Activated naive CD4-positive, alpha-beta T cell treated with anti-CD3 and anti-CD28 coated beads, Interleukin-2, amount 50 U/mL, for 72 hours (primary cell): Measurements from ENCODE around the gene GOLGA6L22. TPM values are rescaled to one million over a fixed set of nuclear protein-coding genes. Genes with fewer than 3 reads are reported as not detected.
A peak's percentile ranks its signal among the peaks of the same experiment; 100 is the strongest.
"Not testable (repeated sequence)": the region's sequence is repeated elsewhere in the genome, so short reads cannot be mapped to it uniquely, and the experiment has no call there.

Experiments
- ATAC-seq, 2 donors: fragments of 150-1000 bp; cut with Tn5 transposase; 2 replicates each; pipeline ENCODE4 v1.10.0; 2021; ENCODE audit warnings: mild to moderate bottlenecking in 2 of 2, moderate library complexity in 2 of 2
- DNase-seq, 2 donors: peaks; one replicate each; pipeline ENCODE4 v3.0.0; 2021 to 2022; ENCODE audit warnings: low spot score in 2 of 2
- H3K27ac Mint-ChIP-seq, 2 donors: one replicate each; pipeline ENCODE4 v1.8.0; 2022; ENCODE audit warnings: mild to moderate bottlenecking in 2 of 2, mixed read lengths in 2 of 2
- H3K36me3 Mint-ChIP-seq, 2 donors: one replicate each; pipeline ENCODE4 v1.8.0; 2022; ENCODE audit warnings: mixed read lengths in 2 of 2
- H3K9me3 Mint-ChIP-seq, 2 donors: one replicate each; pipeline ENCODE4 v1.8.0; 2022; ENCODE audit warnings: mixed read lengths in 2 of 2
- total RNA-seq, 2 donors: library from RNA; stranded (reverse); gene quantifications; one replicate each; pipeline ENCODE4 v1.2.3, GENCODE V29; 2022

Gene GOLGA6L22, protein sequence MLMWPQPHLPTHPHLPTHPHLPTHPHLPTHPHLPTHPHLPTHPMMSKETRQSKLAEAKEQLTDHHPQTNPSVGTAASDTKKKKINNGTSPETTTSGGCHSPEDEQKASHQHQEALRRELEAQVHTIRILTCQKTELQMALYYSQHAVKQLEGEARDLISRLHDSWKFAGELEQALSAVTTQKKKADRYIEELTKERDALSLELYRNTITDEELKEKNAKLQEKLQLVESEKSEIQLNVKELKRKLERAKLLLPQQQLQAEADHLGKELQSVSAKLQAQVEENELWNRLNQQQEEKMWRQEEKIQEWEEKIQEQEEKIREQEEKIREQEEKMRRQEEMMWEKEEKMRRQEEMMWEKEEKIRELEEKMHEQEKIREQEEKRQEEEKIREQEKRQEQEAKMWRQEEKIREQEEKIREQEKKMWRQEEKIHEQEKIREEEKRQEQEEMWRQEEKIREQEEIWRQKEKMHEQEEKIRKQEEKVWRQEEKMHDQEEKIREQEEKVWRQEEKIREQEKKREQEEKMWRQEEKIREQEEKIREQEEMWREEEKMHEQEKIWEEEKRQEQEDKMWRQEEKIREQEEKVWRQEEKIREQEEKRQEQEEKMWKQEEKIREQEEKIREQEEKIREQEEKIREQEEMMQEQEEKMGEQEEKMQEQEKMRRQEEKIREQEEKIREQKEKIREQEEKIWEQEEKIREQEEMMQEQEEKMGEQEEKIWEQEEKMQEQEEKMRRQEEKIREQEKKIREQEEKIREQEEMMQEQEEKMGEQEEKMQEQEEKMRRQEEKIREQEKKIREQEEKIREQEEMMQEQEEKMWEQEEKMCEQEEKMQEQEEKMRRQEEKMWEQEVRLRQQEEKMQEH
- total RNA-seq, result not detected

DNA sequence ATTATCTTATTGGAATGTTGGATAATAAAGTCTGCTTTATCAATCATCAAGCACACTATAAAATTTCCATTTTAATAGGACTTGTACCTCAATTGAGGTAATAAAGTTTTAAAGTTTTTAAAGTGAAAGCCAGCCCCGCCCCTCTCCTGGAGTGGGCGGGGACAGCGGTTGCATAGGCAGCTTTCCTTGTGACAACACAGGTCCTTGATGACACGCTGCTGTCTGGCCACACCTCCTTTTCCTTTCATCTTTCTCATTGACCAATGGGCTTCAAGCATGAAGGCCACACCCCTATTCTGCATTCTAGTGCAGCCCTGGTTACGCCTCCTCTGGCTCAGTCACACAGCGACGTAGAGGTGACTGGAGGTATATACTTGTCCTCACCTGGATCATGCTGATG lies at the start of gene GOLGA6L22:
Gene GOLGA6L22 (plus strand): TSS at position 301 of the 400 bp plus-strand sequence. CDS start 91 bp downstream, at position 392.
- not testable (repeated sequence) for DNase-seq, H3K9me3 Mint-ChIP-seq, H3K36me3 Mint-ChIP-seq, ATAC-seq, H3K27ac Mint-ChIP-seq

DNA sequence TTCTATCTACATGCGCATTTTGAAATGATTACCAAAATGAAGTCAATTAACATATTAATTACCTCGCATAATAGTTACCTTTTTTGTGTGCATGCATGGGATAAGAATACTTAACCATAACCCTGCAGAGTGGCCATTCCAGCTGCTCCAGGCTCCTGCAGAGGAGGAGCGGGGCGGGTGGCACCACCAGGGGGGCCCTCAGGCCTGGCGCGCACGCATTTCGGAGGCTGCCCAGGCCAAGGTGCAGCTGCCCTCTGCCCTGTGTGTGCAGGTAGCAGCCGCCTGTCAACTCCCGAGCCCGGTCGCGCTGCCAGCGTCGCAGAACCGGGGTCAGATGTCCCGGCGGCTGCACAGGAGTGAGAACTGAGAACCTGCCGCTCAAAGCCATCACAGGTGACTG lies 41.4 kb upstream of the GOLGA6L22 start:
- H3K27ac Mint-ChIP-seq, DNase-seq, ATAC-seq, H3K36me3 Mint-ChIP-seq, H3K9me3 Mint-ChIP-seq: not testable (repeated sequence)

DNA sequence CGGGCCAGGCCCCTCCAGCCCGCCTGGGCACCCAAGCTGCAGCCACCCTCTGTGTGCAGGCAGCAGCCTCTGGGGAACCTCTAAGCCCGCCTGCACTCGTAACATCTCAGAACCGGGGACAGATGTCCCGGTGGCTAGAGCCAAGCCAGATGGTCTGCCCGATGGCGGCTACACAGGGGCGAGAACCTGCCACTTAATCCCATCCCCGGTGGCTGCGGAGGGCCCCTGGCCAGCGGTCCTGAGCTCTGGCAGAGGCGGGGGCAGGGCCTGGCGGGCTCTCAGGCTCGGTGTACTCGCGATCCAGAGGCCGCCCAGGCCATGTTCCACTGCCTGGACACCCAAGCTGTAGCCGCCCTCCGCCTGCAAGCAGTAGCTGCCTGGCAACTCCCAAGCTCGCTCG lies 40.9 kb upstream of the GOLGA6L22 start:
- not testable (repeated sequence) for H3K27ac Mint-ChIP-seq, ATAC-seq, DNase-seq, H3K9me3 Mint-ChIP-seq, H3K36me3 Mint-ChIP-seq

DNA sequence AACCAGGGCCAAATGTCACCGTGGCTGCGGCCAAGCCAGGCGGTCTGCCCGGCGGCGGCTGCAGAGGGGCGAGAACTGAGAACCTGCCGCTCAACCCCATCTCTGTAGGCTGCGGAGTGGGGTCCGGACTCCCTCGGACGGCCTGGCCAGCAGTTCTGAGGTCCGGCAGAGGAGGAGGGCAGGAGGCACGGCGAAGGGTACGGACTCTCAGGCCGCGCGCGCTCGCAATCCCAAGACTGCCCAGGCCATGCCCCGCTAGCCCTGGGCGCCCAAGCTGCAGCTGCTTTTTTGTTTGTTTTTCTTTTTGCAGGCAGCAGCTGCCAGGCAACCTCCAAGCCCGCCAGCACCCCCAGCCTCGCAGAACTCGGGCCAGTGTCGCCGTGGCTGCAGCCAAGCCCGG lies 40.5 kb upstream of the GOLGA6L22 start:
- not testable (repeated sequence) for DNase-seq, H3K36me3 Mint-ChIP-seq, ATAC-seq, H3K9me3 Mint-ChIP-seq, H3K27ac Mint-ChIP-seq

DNA sequence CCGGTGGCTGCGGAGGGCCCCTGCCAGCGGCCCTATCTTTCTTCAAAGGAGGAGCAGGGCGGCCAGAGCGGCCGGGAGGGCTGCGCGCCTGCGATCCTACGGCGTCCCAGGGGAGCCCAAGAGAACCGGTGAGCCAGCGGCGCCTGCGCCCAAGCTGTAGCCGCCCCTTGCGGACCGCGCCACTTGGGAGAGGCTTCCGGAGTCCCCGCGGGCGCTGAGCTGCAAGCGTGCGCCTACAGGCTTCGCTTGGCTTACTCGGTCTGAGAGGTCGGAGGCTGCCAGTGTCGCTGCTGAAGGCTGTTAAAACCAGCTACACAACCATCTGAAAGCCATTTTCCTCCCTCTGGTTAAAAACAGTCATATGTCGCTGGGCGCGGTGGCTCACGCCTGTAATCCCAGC lies 40.0 kb upstream of the GOLGA6L22 start:
- H3K36me3 Mint-ChIP-seq, H3K9me3 Mint-ChIP-seq, DNase-seq, ATAC-seq, H3K27ac Mint-ChIP-seq: not testable (repeated sequence)

DNA sequence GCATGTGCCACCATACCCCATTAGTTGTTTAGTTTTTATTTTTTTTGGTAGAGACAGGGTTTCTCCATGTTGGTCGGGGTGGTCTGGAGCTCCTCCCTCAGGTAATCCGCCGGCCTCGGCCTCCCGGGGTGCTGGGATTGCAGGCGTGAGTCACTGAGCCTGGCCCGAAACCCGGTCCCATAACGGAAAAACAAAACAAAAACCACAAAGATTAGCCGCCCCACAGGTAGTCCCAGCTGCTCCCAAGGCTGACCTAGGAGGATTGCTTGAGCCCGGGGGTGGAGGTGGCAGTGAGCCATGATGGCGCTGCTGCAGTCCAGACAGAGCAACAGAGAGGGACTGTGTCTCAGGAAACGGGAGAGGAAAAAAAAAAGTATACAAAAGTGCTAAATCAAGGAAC lies 38.4 kb upstream of the GOLGA6L22 start:
- not testable (repeated sequence) for H3K27ac Mint-ChIP-seq, H3K9me3 Mint-ChIP-seq, DNase-seq, H3K36me3 Mint-ChIP-seq, ATAC-seq

DNA sequence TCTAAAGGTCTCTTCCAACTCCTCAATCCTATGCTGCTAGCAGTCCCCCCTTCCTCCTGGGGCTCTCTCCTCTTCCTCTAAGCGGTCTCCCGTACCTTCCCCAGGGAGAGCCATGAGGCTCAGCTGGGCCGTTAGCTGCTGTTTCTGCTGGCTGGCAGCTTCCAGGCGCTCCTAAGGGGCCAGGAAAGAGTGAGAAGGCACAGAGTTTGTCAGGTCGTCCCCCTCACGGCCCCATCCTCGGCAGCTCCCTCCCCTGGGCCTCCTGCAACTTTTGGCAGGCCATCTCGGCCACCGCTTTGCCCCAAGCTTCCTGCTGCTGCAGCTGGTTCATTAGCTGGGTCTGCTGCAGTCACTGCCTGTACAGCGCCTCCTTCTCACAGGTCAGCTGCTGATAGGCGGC lies 29.3 kb upstream of the GOLGA6L22 start:
- not testable (repeated sequence) for H3K9me3 Mint-ChIP-seq, ATAC-seq, DNase-seq, H3K27ac Mint-ChIP-seq, H3K36me3 Mint-ChIP-seq

DNA sequence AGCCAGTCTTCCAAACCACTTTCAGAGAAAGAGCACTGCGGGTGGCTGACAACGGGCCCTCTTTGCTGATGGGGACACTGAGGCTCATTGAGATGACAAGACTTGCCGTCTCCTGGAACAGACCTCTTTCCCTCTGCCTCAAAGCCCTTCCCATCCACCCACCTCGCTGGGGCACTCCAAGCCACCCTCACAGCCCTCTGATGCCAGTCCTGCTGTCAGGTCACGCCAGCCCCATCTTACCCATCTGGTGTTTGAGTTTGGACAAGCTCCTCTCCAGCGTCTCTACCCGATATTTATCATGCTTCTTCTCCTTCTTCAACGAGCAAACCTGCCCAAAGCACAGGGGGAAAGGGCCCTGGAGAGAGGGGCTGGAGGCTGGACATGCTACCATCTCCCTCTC lies 27.0 kb upstream of the GOLGA6L22 start:
- H3K27ac Mint-ChIP-seq, DNase-seq, ATAC-seq, H3K9me3 Mint-ChIP-seq, H3K36me3 Mint-ChIP-seq: not testable (repeated sequence)

DNA sequence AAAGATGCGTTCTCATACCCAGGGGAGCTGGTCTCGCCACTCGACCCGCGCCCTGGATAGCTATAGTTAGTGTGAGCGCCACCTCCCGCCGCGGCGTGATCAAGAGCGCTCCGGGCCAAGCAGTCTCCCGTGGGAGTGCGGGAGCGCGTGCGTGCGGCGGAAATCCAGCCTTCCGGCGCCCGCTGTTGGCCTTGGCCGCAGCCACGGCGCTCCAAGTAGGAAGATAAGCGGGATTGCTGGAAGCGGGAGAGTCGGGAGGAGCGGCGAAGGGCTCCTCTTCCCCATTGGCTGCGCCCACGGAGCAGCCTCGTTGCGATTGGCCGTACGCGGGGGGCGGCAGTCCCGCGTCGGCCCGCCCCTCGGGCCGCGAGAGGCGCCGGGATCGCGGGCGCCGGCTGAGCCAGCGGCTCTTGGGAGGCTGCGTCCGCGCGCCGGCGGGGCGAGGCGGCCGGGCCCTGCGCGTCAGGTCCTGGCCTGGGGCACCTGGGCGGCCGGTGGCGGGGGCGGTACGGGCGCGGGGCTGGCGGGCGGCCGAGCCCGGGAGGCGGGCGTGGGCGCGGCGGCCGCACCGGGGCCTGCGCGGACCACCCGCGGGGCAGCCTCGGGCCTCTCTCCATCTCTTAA lies 35.9 kb downstream of the GOLGA6L22 start:
- ATAC-seq, H3K9me3 Mint-ChIP-seq, H3K27ac Mint-ChIP-seq, H3K36me3 Mint-ChIP-seq: not testable (repeated sequence)
- DNase-seq, result peak; percentile 21 to 57

DNA sequence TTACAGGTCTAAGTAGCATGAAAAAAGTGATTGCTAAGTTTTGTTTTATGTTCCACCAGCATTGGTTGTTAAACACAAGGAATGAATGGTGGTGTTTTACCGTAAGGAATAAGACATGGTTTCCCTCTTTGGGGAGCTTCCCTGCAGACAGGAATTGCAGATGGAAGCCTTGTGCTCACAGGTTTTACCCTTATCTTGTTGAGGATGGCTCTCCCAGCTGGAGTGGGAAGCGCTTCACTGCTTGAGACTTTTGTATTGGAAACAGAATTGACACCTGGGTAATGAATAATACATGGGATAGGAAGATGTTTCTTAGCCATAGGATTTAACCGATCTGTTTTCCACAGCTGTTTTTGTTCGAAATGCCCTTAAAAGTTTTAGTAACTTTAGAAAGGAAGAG lies 38.5 kb downstream of the GOLGA6L22 start:
- not testable (repeated sequence) for H3K36me3 Mint-ChIP-seq, H3K27ac Mint-ChIP-seq, H3K9me3 Mint-ChIP-seq, ATAC-seq, DNase-seq

DNA sequence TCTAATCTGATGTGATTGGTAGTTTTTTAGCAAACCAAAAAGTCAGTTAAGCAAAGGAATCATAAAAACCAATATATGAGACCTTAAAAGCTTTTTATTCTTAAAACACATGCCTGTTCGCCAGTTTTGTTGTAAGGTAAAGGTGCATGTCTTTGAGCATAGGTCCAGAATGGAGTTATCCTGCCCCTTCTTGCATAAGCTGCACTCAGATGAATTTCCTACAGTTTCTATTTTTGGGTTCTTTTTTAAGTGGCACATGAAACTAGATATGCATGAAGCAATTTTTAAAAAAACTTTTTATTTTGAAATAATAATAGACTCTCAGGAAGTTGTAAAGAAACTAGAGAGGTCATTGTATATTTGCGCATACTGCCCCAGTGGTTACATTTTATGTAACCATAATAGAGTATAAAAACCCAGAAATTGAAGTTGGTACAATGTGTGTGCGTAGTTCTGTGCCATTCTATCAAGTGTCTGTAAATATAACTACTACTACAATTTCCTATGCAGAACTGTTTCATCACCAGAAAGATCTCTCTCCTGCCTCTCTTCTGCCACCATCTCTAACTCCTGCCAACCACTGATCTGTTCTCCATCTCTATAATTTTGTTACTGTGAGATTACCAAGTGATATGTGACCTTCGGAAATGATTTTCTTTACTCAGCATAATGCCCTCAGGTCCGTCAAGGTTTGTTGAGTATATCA lies 39.7 kb downstream of the GOLGA6L22 start:
- H3K36me3 Mint-ChIP-seq, ATAC-seq, DNase-seq, H3K9me3 Mint-ChIP-seq, H3K27ac Mint-ChIP-seq: not testable (repeated sequence)

DNA sequence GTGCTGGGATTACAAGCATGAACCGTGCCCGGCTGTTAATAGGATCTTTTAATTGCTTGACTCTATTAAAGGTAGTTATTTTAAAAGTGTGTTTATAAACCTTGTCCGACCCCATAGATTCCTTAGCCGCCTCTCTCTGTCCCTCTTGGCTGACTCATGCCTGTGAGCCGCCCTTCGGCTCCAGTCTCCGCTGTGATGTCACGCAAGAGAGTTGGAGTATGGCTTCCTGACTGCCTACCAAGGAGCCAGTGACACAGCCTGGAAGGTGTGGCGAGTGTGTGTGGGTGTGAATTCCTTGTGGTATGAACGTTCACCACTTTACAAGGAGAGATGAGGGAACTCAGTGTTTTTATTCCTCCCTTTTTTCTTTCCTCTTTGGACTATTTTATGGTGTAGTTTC lies 43.6 kb downstream of the GOLGA6L22 start:
- H3K36me3 Mint-ChIP-seq, H3K27ac Mint-ChIP-seq, DNase-seq, H3K9me3 Mint-ChIP-seq, ATAC-seq: not testable (repeated sequence)

DNA sequence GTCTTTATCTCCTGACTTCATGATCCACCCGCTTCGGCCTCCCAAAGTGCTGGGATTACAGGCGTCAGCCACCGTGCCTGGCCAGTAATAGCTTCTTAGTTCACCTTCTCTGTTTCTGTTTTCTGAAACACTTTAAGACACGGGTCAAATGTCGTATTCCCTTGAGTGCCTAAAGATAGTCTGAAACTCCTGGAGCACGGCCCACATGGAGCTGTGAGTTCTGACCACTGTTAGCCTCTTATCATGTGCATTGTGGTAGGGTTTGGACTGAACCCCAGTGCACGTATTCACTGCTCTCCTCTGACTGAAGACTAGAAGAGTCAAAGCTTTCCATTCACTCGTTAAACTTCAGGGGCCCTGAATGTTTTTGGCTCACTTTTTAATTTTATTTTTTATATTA lies 48.3 kb downstream of the GOLGA6L22 start:
- DNase-seq, H3K36me3 Mint-ChIP-seq, H3K9me3 Mint-ChIP-seq, ATAC-seq, H3K27ac Mint-ChIP-seq: not testable (repeated sequence)

DNA sequence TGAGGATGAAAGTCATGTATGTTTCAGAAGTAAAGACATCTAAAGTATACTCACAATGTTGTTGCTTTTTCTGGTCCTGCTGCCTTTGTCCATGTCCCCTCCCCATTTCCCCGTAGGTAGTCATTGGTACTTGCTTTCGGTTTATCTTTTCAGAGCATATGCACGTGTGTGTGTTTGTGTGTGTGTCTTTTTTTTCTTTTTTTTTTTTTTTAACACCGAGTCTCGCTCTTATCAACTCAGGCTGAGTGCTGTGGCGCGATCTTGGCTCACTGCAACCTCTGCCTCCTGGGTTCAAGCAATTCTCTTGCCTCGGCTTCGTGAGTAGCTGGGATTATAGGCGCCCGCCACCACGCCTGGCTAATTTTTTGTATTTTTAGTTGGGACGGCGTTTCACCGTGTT lies 57.4 kb downstream of the GOLGA6L22 start:
- H3K9me3 Mint-ChIP-seq, H3K36me3 Mint-ChIP-seq, H3K27ac Mint-ChIP-seq, ATAC-seq, DNase-seq: not testable (repeated sequence)
